Measurements from ENCODE around the gene FAM200C.

GRCh38 chr5:160347448-160347847 lies 52.4 kb downstream of the FAM200C start:
- TF ChIP-seq CTCF (IDR thresholded peaks at IDR 0.05) (no peak), POLR2A (IDR thresholded peaks at IDR 0.05; ENCODE audit: low read depth) (no peak)

Measured in esophagus muscularis mucosa (tissue), 3 donors.